SK-N-SH (cell line): Measurements from ENCODE around the gene COL26A1. TPM values are rescaled to one million over a fixed set of nuclear protein-coding genes. Genes with fewer than 3 reads are reported as not detected.

Experiments used
- CTCF ChIA-PET: fragments of 300-600, 350-600 bp; formaldehyde crosslinking; extraction: SDS; loops from one replicate; lab custom pipeline; 2021; lab: Yijun Ruan, JAX
- POLR2A ChIA-PET: fragments of 350-600 bp; sonication (Branson Sonifier 250); formaldehyde crosslinking; extraction: SDS; loops from one replicate; lab custom pipeline; 2020; ENCODE audit warnings: antibody characterized with exemption, inconsistent platforms; lab: Yijun Ruan, JAX
- DNase-seq: peaks from one replicate; pipeline ENCODE4 v3.0.0; 2012
- H2AFZ ChIP-seq: fragments of 200-600 bp; sonication (generic); 2 replicates; pipeline ENCODE4 v1.8.1; 2016; ENCODE audit warnings: antibody characterized with exemption, mild to moderate bottlenecking, low read depth
- H3F3A ChIP-seq: fragments of 200-600 bp; sonication (generic); replicated peaks from 2 replicates; pipeline ENCODE3; 2016; ENCODE audit warnings: antibody characterized with exemption, mild to moderate bottlenecking; ENCODE audit not compliant: insufficient read depth
- H3K27ac ChIP-seq, 2 experiments: fragments of 200-500 bp in 1 of 2; fragments of 200-600 bp in 1 of 2; sonication (Bioruptor generic) in 1 of 2; sonication (generic), shearing (Covaris generic) in 1 of 2; 2 replicates each; pipeline versions ENCODE4 v1.5.1 to v1.6.1; 2014 to 2016; ENCODE audit warnings: low read depth in 2 of 2, inconsistent platforms in 1 of 2, low read length in 1 of 2, mild to moderate bottlenecking in 1 of 2, mixed read lengths in 1 of 2
- H3K27me3 ChIP-seq: fragments of 200-600 bp; sonication (generic), shearing (Covaris generic); 2 replicates; pipeline ENCODE4 v1.6.1; 2016; ENCODE audit warnings: mixed run types; ENCODE audit not compliant: insufficient read depth
- H3K36me3 ChIP-seq, 2 experiments: fragments of 200-500 bp in 1 of 2; fragments of 200-600 bp in 1 of 2; sonication (Bioruptor generic) in 1 of 2; sonication (generic) in 1 of 2; replicated peaks in 1 of 2; 2 replicates each; pipeline versions ENCODE3 to v1.5.1; 2014 to 2016; ENCODE audit warnings: low read length in 1 of 2, mild to moderate bottlenecking in 1 of 2; ENCODE audit not compliant: insufficient read depth in 2 of 2, control insufficient read depth in 1 of 2
- H3K4me1 ChIP-seq, 2 experiments: fragments of 200-500 bp in 1 of 2; fragments of 200-600 bp in 1 of 2; sonication (Bioruptor generic) in 1 of 2; sonication (generic), shearing (Covaris generic) in 1 of 2; 2 replicates each; pipeline versions ENCODE4 v1.5.1 to v1.6.1; 2014 to 2016; ENCODE audit warnings: low read depth in 1 of 2, low read length in 1 of 2, mixed run types in 1 of 2; ENCODE audit not compliant: insufficient read depth in 2 of 2, control insufficient read depth in 1 of 2
- H3K4me2 ChIP-seq: fragments of 200-600 bp; sonication (generic), shearing (Covaris generic); 2 replicates; pipeline ENCODE4 v1.6.1; 2017; ENCODE audit warnings: mixed run types
- H3K4me3 ChIP-seq, 2 experiments: fragments of 200-500 bp in 1 of 2; fragments of 200-600 bp in 1 of 2; sonication (Bioruptor generic) in 1 of 2; sonication (generic), shearing (Covaris generic) in 1 of 2; 2 replicates each; pipeline versions ENCODE4 v1.5.1 to v1.8.1; 2014 to 2016; ENCODE audit warnings: low read depth in 2 of 2, inconsistent platforms in 1 of 2, low read length in 1 of 2, mild to moderate bottlenecking in 1 of 2, mixed read lengths in 1 of 2, moderate library complexity in 1 of 2
- H3K79me2 ChIP-seq: fragments of 200-600 bp; sonication (generic); 2 replicates; pipeline ENCODE4 v1.8.1; 2017; ENCODE audit warnings: mild to moderate bottlenecking; ENCODE audit not compliant: insufficient read depth
- H3K9ac ChIP-seq: fragments of 200-600 bp; sonication (generic); 2 replicates; pipeline ENCODE4 v1.6.1; 2017; ENCODE audit warnings: mixed run types
- H3K9me2 ChIP-seq: fragments of 200-600 bp; sonication (generic); 2 replicates; pipeline ENCODE4 v1.6.1; 2017; ENCODE audit warnings: mixed run types
- H3K9me3 ChIP-seq: fragments of 200-600 bp; sonication (generic); 2 replicates; pipeline ENCODE4 v1.6.1; 2017; ENCODE audit warnings: mixed run types, mild to moderate bottlenecking, moderate library complexity
- H4K20me1 ChIP-seq: fragments of 200-600 bp; sonication (generic); 2 replicates; pipeline ENCODE4 v1.6.1; 2017; ENCODE audit warnings: mild to moderate bottlenecking, mixed run types; ENCODE audit not compliant: insufficient read depth
- ELF1 ChIP-seq: IDR thresholded peaks from 2 replicates; pipeline ENCODE4 v1.4.0; 2012
- EP300 ChIP-seq, 2 experiments: IDR thresholded peaks; 2 replicates each; pipeline versions ENCODE4 v1.4.0 to v1.6.1; 2012; ENCODE audit warnings: borderline replicate concordance in 1 of 2, low read depth in 1 of 2, low read length in 1 of 2
- EZH2phosphoT487 ChIP-seq: fragments of 200-600 bp; sonication (generic); IDR thresholded peaks from 2 replicates; pipeline ENCODE4 v1.6.1; 2017; ENCODE audit warnings: low read depth, mixed run types, mild to moderate bottlenecking, antibody characterized with exemption, moderate library complexity, borderline replicate concordance
- FOSL2 ChIP-seq: IDR thresholded peaks from 2 replicates; pipeline ENCODE4 v1.4.0; 2012; ENCODE audit warnings: low read depth, mild to moderate bottlenecking, moderate library complexity, borderline replicate concordance
- GABPA ChIP-seq: IDR thresholded peaks from 2 replicates; pipeline ENCODE4 v1.4.0; 2012; ENCODE audit warnings: low read depth, mild to moderate bottlenecking
- GATA2 ChIP-seq: sonication (generic); formaldehyde crosslinking; IDR thresholded peaks from 2 replicates; pipeline ENCODE4 v1.5.0; 2020; ENCODE audit warnings: mild to moderate bottlenecking, missing genetic modification reagents
- MAX ChIP-seq: IDR thresholded peaks from 2 replicates; pipeline ENCODE4 v1.4.0; 2012; ENCODE audit warnings: low read depth
- MEF2A ChIP-seq: IDR thresholded peaks from 2 replicates; pipeline ENCODE4 v1.4.0; 2012; ENCODE audit warnings: low read depth, borderline replicate concordance
- NFIC ChIP-seq: IDR thresholded peaks from 2 replicates; pipeline ENCODE4 v1.4.0; 2012; ENCODE audit warnings: borderline replicate concordance
- PBX3 ChIP-seq: IDR thresholded peaks from 2 replicates; pipeline ENCODE4; 2012
- POLR2AphosphoS5 ChIP-seq: IDR thresholded peaks from 2 replicates; pipeline ENCODE4 v1.6.1; 2012; ENCODE audit warnings: low read depth, low read length
- RAD21 ChIP-seq: IDR thresholded peaks from 2 replicates; pipeline ENCODE4 v1.6.1; 2012; ENCODE audit warnings: mild to moderate bottlenecking, low read length
- RCOR1 ChIP-seq: fragments of 150-350 bp; IDR thresholded peaks from 2 replicates; pipeline ENCODE4 v1.6.1; 2017; ENCODE audit warnings: antibody characterized with exemption, low read length
- REST ChIP-seq: IDR thresholded peaks from 2 replicates; pipeline ENCODE4 v1.6.1; 2012; ENCODE audit warnings: mild to moderate bottlenecking, low read depth, low read length, moderate library complexity
- RFX5 ChIP-seq: IDR thresholded peaks from 2 replicates; pipeline ENCODE4 v1.6.1; 2012; ENCODE audit warnings: mild to moderate bottlenecking, improper control_type of control experiment, low read length
- SIN3A ChIP-seq: IDR thresholded peaks from 2 replicates; pipeline ENCODE4 v1.6.1; 2012; ENCODE audit warnings: low read depth, mild to moderate bottlenecking, low read length, moderate library complexity, borderline replicate concordance
- TAF1 ChIP-seq: IDR thresholded peaks from 2 replicates; pipeline ENCODE4 v1.6.1; 2012; ENCODE audit warnings: low read depth, mild to moderate bottlenecking, low read length, moderate library complexity, borderline replicate concordance
- TCF12 ChIP-seq: IDR thresholded peaks from 2 replicates; pipeline ENCODE4 v1.4.0; 2012
- USF1 ChIP-seq: IDR thresholded peaks from 2 replicates; pipeline ENCODE4 v1.4.0; 2012; ENCODE audit warnings: low read depth, borderline replicate concordance
- YY1 ChIP-seq: IDR thresholded peaks from 2 replicates; pipeline ENCODE4 v1.4.0; 2012; ENCODE audit warnings: low read depth, mild to moderate bottlenecking
- ZBTB33 ChIP-seq: IDR thresholded peaks from 2 replicates; pipeline ENCODE4 v1.4.0; 2012; ENCODE audit warnings: low read depth, borderline replicate concordance
- whole genome bisulfite sequencing: methylation state at CpG from one replicate; pipeline ENCODE4 v1.1.6; 2017; ENCODE audit warnings: low lambda C conversion rate; 5-methylcytosine and 5-hydroxymethylcytosine counted together
- polyA plus RNA-seq, 3 experiments: library from polyadenylated mRNA; depleted of rRNA; stranded (reverse); fragments of >200 nt; gene quantifications; 2 replicates each; pipeline ENCODE4 v1.2.3, GENCODE V29; 2012

COL26A1 gene
- polyA plus RNA-seq, 1 of the 3 experiments (the other 2 are of a cell fraction) = 0.05 TPM

- no peak for TF ChIP-seq GATA2
- no peak for TF ChIP-seq REST
- no peak for TF ChIP-seq NFIC
- TF ChIP-seq PBX3 = no peak
- no peak for TF ChIP-seq USF1
- TF ChIP-seq MEF2A = no peak
- no peaks in the 10 kb centered on the region for H3K36me3 ChIP-seq
- H4K20me1 ChIP-seq = no peaks in the 10 kb centered on the region
- H3K4me3 ChIP-seq = no peak overlapping the region
- WGBS = 26% methylated on average over 5 of the region's 5 CpGs
- no peaks in the 10 kb centered on the region for H3K27me3 ChIP-seq
- no peaks in the 10 kb centered on the region for H3K9me2 ChIP-seq
- no peak overlapping the region for H3K4me2 ChIP-seq
- ChIA-PET CTCF (interaction anchor here (0.6 to 7.7 kb wide), 76 partner anchors 10 to 848 kb away, joined by 3 to 119 read pairs (median 5); partner anchors contain the start of gene COL26A1), POLR2A (interaction anchor here (0.7 to 1.5 kb wide), 3 partner anchors 28 to 747 kb away, joined by 3 to 4 read pairs (median 3); no protein-coding TSS in a partner anchor)
- H3K4me1 ChIP-seq = no peaks in the 10 kb centered on the region; a peak in 1 of 4 replicates
- H2AFZ ChIP-seq = no peak overlapping the region
- DNase-seq = no peak
- H3F3A ChIP-seq = no peaks in the 10 kb centered on the region
- H3K27ac ChIP-seq = no peak overlapping the region
- H3K9me3 ChIP-seq = no peaks in the 10 kb centered on the region
- no peak overlapping the region for H3K9ac ChIP-seq
- H3K79me2 ChIP-seq = no peaks in the 10 kb centered on the region
Measured at GRCh38 chr7:101543242-101543766, 180.6 kb downstream of the COL26A1 start.

GRCh38 chr7:101543846-101544245, 181.2 kb downstream of the COL26A1 start:
- Histone ChIP-seq H4K20me1 (no peaks in the 10 kb centered on the region), H2AFZ (no peak overlapping the region), H3K4me2 (no peak overlapping the region), H3K9me3 (no peaks in the 10 kb centered on the region), H3K79me2 (no peaks in the 10 kb centered on the region), H3K9me2 (no peaks in the 10 kb centered on the region), H3K4me3 (no peak overlapping the region), H3K27ac (no peak overlapping the region), H3K27me3 (no peaks in the 10 kb centered on the region), H3F3A (no peaks in the 10 kb centered on the region), H3K36me3 (no peaks in the 10 kb centered on the region), H3K4me1 (no peaks in the 10 kb centered on the region; a peak in 1 of 4 replicates), H3K9ac (no peak overlapping the region)
- DNase-seq = no peak
- CTCF ChIA-PET = interaction anchor here (0.9 to 7.7 kb wide), 44 partner anchors 9 to 846 kb away, joined by 3 to 119 read pairs (median 7); partner anchors contain the start of gene COL26A1
- POLR2A ChIA-PET = interaction anchor here (0.9 to 1.5 kb wide), 2 partner anchors 726 to 747 kb away, joined by 3 to 4 read pairs; no protein-coding TSS in a partner anchor
- 52% methylated on average over 4 of the region's 10 CpGs for WGBS
- TF ChIP-seq GATA2 (no peak), MAX (no peak), FOSL2 (no peak), YY1 (no peak), SIN3A (no peak), EZH2phosphoT487 (no peak), ELF1 (no peak), EP300 (IDR thresholded peaks at IDR 0.05; ENCODE audit: borderline replicate concordance in 1 of 2, low read depth in 1 of 2, low read length in 1 of 2) (no peak), RFX5 (no peak), TCF12 (no peak), GABPA (no peak), TAF1 (no peak), ZBTB33 (no peak), RAD21 (no peak), POLR2AphosphoS5 (no peak), RCOR1 (no peak)
